Forelimb muscle (tissue), 1 donor: Measurements from ENCODE around the gene HNRNPL. TPM values are rescaled to one million over a fixed set of nuclear protein-coding genes. Genes with fewer than 3 reads are reported as not detected.
"Not testable (repeated sequence)": the region's sequence is repeated elsewhere in the genome, so short reads cannot be mapped to it uniquely, and the experiment has no call there.

Experiments used
- DNase-seq: peaks from one replicate; pipeline ENCODE4 v3.0.0-alpha.2; 2013; ENCODE audit warnings: low read depth
- polyA plus RNA-seq: library from polyadenylated mRNA; unstranded; fragments of 120-200 nt; gene quantifications from one replicate; pipeline ENCODE4 v1.2.1, GENCODE V29; 2013; ENCODE audit not compliant: insufficient read length

The HNRNPL gene
- polyA plus RNA-seq, 1 donor, result 226 TPM

DNA sequence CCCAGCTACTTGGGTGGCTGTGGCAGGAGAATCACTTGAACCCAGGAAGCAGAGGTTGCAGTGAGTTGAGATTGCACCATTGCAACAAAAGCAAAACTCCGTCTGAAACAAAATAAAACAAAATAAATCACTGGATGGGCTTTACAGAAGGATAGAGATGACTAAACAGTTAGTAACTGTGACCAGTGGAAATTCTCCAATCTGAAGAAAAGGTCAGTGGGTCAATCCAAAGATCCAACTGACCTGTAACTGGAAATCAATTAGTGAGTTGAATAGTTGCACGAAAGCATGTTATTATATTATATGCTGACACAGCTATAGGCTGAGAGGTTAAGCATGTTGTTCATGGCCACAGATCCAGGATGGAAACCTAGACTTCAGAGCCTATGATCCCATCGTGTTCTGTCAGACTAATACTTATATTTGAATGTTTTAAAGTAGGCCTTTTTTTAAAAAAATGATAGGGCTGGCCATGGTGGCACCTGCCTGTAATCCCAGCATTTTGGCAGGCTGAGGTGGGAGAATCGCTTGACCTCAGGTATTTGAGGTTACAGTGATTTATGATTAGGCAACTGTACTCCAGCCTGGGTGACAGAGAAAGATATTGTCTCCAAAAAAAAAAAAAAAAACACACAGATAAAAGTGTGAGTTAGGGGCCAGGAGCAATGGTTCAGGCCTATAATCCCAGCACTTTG is 19.6 kb downstream of the HNRNPL start:
- no peak for DNase-seq

- not testable (repeated sequence) for DNase-seq
Observed at GRCh38 chr19:38829203-38829602, 20.6 kb downstream of the HNRNPL start.

- no peak for DNase-seq
Observed at GRCh38 chr19:38826856-38827551, 22.8 kb downstream of the HNRNPL start.

- not testable (repeated sequence) for DNase-seq
Observed at GRCh38 chr19:38825936-38826335, 23.9 kb downstream of the HNRNPL start.

GRCh38 chr19:38821230-38821825 is 28.5 kb downstream of the HNRNPL start:
- not testable (repeated sequence) for DNase-seq

DNA sequence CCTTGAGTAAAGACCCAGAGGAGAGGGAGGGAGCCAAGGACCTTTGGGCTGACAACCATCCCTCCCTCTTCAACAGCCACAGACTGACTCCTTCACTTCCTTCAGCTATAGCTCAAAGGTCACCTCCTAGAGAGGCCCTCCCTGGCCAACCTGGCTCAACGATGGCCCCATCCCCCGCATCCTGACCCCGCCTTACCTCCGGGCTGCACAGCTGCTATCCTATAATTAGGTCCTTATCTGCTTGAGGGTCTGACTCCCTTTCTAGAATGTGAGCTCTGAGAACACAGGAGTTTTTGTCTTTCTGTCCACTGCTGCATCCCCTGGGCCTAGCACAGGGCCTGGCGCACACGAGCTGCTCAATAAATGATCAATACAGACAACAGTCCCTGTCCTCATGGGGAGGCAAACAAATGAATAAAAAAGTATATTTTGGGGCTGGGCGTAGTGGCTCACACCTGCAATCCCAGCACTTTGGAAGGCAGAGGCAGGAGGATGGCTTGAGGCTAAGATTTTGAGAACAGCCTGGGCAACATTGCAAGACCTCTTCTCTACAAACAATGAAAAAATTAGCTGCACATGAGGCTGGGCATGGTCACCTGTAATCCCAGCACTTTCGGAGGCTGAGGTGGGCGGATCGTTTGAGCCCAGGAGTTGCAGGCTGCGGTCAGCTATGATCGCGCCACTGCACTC is 30.4 kb downstream of the HNRNPL start:
- no peak for DNase-seq

GRCh38 chr19:38817081-38817480 is 32.7 kb downstream of the HNRNPL start:
- no peak for DNase-seq

DNA sequence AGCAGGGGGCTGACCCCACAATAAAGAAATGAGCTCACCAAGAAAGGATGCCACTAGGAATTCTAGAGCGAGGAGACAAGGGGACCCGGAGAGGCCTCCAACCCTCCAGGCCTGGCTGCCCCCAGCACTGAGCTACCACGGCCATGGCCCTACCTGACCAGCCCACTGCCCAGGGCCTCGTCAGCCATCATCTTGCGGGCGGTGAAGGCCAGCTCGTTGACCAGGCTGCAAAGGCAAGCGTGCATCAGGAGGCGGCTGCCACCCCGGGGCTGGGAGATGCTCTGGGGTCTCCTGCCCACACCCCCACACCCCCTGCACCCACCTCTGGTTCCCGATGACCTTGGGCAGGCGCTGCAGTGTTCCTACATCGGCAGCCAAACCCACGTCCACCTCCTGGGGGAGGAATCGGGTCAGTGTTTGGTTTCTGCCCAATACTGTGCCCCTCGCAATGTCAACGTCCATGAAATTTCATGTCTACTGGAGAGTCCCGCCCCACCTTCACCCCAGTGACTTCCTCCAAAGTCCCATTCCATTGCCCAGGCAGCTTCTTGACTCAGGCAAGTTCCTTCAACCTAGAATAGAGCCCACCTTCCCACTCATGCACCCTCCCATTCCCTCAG is 33.5 kb downstream of the HNRNPL start:
- no peak for DNase-seq

GRCh38 chr19:38815059-38816001 is 34.5 kb downstream of the HNRNPL start:
- no peak for DNase-seq

DNA sequence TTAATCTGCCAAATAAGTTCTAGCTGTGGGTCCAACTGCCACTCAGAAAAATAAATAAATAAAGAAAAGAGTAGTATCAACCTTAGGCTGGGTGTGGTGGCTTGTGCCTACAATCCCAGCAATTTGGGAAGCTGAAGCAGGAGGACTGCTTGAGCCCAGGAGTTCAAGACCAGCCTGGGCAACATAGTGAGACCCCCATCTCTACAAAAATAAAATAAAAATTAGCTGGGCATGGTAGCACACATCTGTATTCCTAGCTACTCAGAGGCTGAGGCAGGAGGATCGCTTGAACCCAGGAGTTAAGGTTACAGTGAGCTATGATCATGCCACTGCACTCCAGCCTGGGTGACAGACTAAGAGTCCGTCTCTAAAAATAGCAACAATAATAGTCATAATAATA is 35.9 kb downstream of the HNRNPL start:
- DNase-seq, result not testable (repeated sequence)

DNA sequence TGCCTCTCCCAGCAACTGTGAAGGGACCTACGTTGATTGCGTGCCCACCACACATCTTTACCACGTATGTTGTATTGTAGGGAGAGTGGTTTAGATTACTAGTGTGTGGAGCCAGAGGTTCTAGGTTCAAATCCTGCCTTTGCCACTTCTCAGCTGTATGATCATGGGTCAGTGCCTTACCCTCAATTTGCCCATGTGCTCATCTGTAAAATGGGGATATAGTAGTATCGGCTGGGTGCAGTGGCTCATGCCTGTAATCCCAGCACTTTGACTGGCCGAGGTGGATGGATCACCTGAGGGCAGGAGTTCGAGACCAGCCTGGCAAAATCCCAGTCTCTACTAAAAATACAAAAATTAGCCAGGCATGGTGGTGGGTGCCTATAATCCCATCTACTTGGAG is 36.5 kb downstream of the HNRNPL start:
- DNase-seq, result no peak

DNA sequence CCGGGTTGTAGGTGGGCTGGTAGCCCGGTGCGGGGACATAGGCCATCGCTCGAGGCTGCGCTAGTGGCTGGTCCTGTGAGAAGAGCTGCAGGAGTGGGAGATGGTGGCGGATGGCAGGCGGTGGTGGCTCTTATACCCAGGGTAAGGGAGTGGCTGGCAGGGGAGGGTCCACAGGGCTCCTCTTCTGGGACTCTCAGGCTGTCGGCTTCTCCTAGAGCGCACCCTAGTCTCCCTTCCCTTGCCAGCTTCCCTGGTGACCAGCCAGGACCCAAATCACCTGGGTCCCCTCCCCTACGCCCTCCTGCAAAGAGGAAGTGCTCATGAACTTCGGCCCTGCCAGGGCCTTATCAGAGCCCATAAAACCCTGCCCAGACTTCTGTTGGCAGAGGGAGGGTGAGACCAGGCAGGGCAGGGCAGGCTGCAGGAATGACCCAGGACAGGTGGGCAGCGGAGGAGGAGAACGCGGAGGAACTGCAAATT is 36.9 kb downstream of the HNRNPL start, which contains the start of gene LGALS4:
Gene LGALS4 (minus strand): TSS at position 105 of the 480 bp plus-strand sequence. CDS start 59 bp downstream, at position 46.
- DNase-seq, result no peak

DNA sequence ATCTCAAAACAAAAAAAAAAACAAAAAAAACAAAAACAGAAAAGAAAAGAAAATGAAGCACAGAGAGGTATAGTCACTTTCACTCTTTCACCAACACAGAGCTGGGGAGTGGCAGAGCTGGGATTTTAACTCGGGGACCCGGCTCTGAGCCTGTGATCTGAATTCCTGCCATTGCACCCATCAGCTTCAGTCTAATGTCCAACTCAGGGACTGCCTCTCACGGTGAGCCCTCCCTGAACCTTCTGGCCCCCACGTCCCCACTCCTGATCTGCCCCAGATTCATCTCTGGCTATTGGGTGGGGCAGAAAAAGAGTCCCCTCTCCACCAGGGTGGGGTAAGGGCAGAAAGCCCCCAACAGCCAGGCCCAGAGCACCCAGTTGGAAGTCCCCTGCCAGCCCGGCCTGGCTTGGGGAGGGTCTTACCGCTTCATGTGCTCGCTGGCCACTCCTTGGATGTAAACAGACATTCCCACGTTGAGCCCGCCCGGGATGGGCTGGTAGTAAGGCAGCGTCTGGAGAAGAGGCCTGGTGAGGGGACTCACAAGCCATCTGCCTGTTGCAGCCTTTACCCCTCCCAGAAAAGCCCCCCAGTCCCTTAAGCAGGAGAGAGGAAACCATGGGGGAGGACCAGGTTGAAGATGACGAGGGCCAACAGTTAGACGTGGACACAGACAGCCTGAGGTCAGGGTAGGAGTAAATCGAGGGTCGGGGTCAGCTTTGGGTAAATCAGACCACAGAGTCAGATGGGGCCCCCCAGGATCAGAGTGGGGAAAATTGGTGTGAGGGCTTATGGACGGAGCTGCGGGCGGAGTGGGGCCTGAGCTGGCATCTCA is 37.6 kb downstream of the HNRNPL start:
- no peak for DNase-seq

GRCh38 chr19:38809592-38810252 is 40.1 kb downstream of the HNRNPL start:
- no peak for DNase-seq

DNA sequence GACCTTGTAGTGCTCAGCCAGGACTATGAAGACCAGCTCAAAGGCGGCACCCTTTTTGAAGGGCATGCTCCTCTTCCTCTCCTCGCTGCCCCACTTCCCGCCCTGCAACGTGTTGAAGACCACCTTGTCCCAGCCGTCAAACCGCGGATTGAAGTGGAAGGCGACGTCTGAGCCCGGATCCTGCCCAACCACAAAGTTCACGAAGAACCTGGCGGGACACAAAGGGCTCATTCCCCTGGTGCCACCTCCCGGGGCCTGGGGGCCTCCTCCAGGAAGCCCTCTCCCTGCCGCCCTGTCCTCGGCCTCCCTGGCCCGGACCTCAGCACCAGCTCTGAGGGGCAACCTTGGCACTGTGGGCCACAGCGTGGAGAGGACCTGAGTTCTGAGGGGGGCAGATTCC is 41.0 kb downstream of the HNRNPL start:
- DNase-seq, result no peak

- not testable (repeated sequence) for DNase-seq
Observed at GRCh38 chr19:38807374-38808098, 42.2 kb downstream of the HNRNPL start.

DNA sequence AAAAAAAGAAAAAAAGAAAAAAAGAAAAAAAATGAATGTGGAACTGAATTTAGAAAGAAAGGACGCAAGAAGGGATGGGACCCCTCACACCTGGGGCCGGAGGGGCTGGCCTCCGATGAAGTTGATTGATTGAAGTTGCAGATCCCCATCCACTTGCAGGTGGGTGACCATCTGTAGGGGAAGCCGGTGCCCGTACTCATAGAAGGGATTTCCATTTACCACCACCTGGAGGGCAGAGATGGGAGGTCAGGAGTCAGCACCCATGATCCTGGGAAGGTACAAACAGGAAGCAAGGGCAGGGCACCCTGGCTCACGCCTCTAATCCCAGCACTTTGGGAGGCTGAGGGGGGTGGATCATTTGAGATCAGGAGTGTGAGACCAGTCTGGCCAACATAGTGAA is 43.4 kb downstream of the HNRNPL start:
- no peak for DNase-seq

DNA sequence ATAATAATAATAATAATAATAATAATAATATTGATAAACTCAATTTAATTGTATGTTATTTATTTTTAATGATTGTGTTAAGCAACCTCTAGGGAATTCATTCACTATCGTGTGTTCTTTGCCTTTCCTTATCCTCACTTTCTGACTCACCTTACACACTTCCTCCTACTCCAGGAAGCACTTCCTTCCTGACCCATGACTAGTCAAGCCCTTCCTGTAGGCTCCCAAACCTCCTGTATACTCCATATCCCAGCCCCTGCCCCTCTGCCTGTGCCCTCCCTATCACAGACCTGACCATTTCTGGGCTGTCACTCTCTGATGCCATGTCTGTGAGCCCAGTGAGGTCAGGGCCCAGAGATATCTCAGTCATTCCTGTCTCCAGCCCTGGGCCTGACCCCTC is 44.6 kb downstream of the HNRNPL start:
- no peak for DNase-seq
